ENCODE data around the gene CECR2.
"Not testable (repeated sequence)": the region's sequence is repeated elsewhere in the genome, so short reads cannot be mapped to it uniquely, and the experiment has no call there.

CECR2 gene

DNA sequence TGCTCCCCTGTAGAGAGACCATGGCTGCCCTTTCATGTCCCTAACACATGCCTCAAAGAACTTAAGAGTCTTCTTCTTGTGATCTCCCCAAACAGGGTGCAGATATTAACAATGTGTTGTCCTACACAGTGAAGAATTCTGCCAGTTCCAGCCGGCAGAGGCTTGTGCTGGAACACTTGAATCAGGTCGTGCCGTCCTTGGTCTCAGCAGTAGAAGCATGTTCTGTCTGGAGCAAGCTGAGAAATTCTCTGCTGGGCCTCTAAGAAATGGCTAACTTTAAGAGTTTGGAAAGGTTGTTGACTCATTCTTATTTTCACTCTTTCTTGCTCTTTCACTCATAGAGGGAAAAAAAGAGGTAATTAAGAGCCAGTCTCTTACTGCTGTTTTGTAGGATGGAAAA is 123.0 kb downstream of the CECR2 start:
- no peak for DNase-seq (ENCODE audit: low read depth, low spot score)

DNA sequence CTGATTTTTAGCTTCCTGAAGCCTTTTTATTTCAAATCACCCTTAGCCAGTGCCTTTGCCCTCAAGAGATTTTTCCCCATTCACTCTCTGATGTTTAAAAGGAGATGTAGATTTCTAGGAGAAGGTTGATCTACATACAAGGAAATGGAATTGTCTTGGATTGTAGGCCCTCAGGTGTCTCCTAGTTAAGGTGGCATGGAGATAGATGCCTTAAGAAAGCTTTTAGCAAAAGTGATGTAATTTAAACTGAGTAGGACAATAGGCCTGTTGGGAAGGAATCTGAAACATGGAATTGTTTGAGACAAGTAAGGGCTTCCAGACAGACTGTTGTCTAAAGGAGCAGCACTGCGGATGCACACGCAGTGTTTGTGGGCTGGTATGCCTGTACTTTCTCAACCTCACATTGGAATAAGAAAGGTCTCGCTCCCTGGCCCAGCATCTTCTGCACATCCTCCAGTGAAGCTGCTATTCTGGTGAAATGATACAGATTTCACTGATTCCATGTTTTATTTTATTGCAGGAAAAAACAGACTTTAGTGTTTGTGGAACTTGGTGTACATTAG is 124.2 kb downstream of the CECR2 start:
- H3K27ac ChIP-seq = no peak overlapping the region
- DNase-seq (ENCODE audit: low read depth, low spot score) = no peak

More for the DNA sequence above, 123.0 kb downstream of the CECR2 start:
- H3K27ac ChIP-seq = no peak overlapping the region

DNA sequence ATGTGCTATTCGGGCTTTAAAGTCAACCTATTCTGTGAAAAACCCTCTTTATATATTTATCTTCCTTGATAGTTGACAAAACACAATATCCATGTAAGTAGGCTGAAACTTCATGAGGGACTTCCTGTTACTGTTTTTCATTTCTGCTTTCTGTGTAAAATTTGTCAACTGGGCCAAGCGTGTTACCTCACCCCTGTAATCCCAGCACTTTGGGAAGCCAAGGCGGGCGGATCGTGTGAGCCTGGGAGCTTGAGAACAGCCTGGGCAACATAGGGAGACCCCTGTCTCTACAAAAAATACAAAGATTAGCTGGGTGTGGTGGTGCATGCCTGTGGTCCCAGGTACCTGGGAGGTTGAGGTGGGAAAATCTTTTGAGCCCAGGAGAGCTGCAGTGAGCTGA is 127.6 kb downstream of the CECR2 start:
- no peak for DNase-seq (ENCODE audit: low read depth, low spot score)
- H3K27ac ChIP-seq = no peak overlapping the region

- DNase-seq (ENCODE audit: low read depth, low spot score) = peak; percentile 27
- H3K27ac ChIP-seq = no peak overlapping the region
Observed at GRCh38 chr22:17501679-17502285, 132.5 kb downstream of the CECR2 start.

DNA sequence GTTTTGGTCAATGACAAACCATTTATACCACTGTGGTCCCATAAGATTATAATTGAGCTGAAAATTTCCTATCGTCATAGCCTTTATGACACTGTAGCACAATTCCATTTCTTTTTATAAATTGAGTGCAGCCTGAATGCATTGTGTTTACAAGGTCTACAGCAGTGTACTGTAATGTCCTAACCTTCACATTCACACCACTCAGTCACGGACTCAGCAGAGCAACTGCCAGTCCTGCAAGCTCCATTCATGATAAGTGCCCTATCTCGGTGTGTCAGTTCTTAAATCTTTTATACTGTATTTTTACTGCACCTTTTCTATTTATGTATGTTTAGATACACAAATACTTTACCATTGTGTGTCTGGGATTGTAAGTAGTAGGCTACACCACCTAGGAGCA is 138.8 kb downstream of the CECR2 start:
- H3K27ac ChIP-seq = no peak overlapping the region
- DNase-seq (ENCODE audit: low read depth, low spot score) = no peak

GRCh38 chr22:17512960-17513359 is 143.7 kb downstream of the CECR2 start:
- no peak for DNase-seq (ENCODE audit: low read depth, low spot score)
- H3K27ac ChIP-seq = no peak overlapping the region

GRCh38 chr22:17513612-17514011 is 144.4 kb downstream of the CECR2 start:
- no peak for DNase-seq (ENCODE audit: low read depth, low spot score)
- no peak overlapping the region for H3K27ac ChIP-seq

DNA sequence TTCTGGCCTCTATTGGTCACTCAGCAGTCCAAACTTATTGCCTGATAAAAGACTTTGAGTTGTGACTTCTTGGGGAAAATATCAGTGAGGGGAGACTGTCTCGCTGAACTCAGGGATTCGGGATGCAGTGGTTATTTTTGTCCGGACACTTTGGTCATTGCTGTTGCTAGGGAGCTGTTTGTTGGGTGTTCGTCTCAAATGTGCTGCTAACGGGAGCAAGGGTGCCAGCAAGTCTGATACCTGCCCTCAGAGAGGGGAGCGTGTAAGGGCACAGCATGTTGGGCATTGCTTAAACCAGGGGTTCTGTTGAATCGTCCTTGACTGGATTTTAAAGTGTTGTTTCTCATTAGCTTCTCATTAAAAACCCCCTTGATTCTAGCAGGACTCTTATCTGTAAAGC is 144.8 kb downstream of the CECR2 start:
- no peak overlapping the region for H3K27ac ChIP-seq
- no peak for DNase-seq (ENCODE audit: low read depth, low spot score)

- H3K27ac ChIP-seq = no peak overlapping the region
- DNase-seq (ENCODE audit: low read depth, low spot score) = no peak
Observed at GRCh38 chr22:17518406-17518805, 149.1 kb downstream of the CECR2 start.

GRCh38 chr22:17521971-17522370 is 152.7 kb downstream of the CECR2 start:
- not testable (repeated sequence) for DNase-seq (ENCODE audit: low read depth, low spot score)

DNA sequence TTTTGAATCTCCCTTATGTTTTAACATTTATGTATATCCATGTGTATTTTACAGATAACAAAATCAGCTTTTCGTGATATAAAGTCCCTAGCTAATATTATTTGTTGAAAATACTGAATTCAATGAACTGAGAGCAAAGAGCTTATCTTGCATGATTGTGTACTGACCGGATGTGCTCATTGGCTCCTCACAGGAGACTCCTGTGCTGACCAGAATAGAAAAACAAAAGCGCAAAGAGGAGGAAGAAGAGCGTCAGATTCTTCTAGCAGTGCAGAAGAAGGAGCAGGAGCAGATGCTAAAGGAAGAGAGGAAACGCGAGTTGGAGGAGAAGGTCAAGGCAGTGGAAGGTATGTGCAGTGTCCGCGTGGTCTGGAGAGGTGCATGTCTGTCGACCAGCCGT is 154.7 kb downstream of the CECR2 start:
- DNase-seq (ENCODE audit: low read depth, low spot score) = no peak

More at GRCh38 chr22:17521971-17522370, 152.7 kb downstream of the CECR2 start:
- H3K27ac ChIP-seq = not testable (repeated sequence)

GRCh38 chr22:17536269-17536668 is 167.0 kb downstream of the CECR2 start:
- no peak for DNase-seq (ENCODE audit: low read depth, low spot score)
- no peak overlapping the region for H3K27ac ChIP-seq

More for the DNA sequence above, 154.7 kb downstream of the CECR2 start:
- H3K27ac ChIP-seq = no peak overlapping the region

- H3K27ac ChIP-seq = no peak overlapping the region
- DNase-seq (ENCODE audit: low read depth, low spot score) = no peak
Observed at GRCh38 chr22:17537155-17537554, 167.9 kb downstream of the CECR2 start.

DNA sequence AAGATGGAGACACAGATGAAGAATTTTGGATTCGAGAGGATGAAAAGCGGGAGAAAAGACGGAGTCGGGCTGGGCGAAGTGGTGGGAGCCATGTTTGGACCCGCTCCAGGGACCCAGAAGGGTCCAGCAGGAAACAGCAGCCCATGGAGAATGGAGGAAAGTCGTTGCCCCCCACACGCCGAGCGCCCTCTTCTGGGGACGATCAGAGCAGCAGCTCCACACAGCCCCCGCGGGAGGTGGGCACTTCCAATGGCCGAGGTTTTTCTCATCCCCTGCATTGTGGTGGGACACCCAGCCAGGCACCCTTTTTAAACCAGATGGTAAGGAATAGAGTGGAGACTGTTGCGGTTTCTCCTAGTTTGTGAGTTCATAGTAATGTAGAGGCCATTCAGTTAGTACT is 171.2 kb downstream of the CECR2 start:
- no peak overlapping the region for H3K27ac ChIP-seq
- DNase-seq (ENCODE audit: low read depth, low spot score) = no peak

GRCh38 chr22:17541476-17541875 is 172.2 kb downstream of the CECR2 start:
- no peak overlapping the region for H3K27ac ChIP-seq
- DNase-seq (ENCODE audit: low read depth, low spot score) = no peak

- no peak overlapping the region for H3K27ac ChIP-seq
- no peak for DNase-seq (ENCODE audit: low read depth, low spot score)
Observed at GRCh38 chr22:17542452-17542851, 173.2 kb downstream of the CECR2 start.

DNA sequence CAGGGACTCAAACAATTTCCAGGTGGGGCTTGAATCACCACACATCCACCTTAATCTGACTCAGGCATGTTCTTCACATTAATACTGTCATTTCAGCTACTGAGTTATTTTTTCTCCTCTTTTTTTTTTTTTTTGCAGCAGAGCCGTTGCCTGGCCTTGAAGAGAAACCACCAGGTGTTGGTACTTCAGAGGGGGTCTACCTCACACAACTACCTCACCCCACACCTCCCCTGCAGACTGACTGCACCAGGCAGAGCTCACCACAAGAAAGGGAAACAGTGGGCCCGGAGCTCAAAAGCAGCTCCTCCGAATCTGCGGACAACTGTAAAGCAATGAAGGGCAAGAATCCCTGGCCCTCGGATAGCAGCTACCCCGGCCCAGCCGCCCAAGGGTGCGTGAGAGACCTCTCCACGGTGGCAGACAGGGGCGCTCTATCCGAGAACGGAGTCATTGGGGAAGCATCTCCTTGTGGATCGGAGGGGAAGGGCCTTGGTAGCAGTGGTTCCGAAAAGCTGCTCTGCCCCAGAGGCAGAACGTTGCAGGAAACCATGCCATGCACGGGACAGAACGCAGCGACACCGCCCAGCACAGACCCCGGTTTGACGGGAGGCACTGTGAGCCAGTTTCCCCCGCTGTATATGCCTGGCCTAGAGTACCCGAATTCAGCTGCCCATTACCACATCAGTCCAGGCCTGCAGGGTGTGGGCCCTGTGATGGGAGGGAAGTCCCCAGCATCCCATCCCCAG is 178.9 kb downstream of the CECR2 start:
- no peak overlapping the region for H3K27ac ChIP-seq
- DNase-seq (ENCODE audit: low read depth, low spot score) = no peak

- no peak overlapping the region for H3K27ac ChIP-seq
- no peak for DNase-seq (ENCODE audit: low read depth, low spot score)
Observed at GRCh38 chr22:17548756-17549035, 179.4 kb downstream of the CECR2 start.

GRCh38 chr22:17549183-17549582 is 179.9 kb downstream of the CECR2 start:
- DNase-seq (ENCODE audit: low read depth, low spot score) = no peak
- no peak overlapping the region for H3K27ac ChIP-seq

- peak; percentile 36 for DNase-seq (ENCODE audit: low read depth, low spot score)
- no peak overlapping the region for H3K27ac ChIP-seq
Observed at GRCh38 chr22:17549655-17550054, 180.4 kb downstream of the CECR2 start.

DNA sequence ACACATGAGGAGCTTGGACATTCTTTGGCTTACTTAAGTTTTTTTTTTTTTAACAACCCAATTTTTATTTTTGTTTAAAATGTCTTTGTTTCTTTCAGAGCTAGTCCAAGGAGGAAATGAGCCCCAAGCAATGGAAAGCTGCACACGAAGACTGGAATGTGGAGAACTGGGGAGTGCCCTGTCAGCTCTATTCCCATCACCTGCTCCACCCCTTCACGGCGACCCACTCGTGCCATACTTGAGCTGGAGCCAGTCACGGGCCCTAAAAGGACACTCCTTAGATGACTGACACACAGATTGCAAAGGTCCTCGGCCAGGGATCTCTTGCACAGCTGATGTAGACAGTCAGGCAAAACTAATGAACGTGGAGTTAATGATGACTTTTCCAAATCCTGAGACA is 183.5 kb downstream of the CECR2 start:
- H3K27ac ChIP-seq = no peak overlapping the region
- DNase-seq (ENCODE audit: low read depth, low spot score) = no peak

- H3K27ac ChIP-seq = no peak overlapping the region
- DNase-seq (ENCODE audit: low read depth, low spot score) = no peak
Observed at GRCh38 chr22:17554814-17555213, 185.6 kb downstream of the CECR2 start.

Measured in epithelial cell of prostate (primary cell).